Stomach (tissue), 9 donors: Measurements from ENCODE around the gene IQGAP3. TPM values are rescaled to one million over a fixed set of nuclear protein-coding genes. Genes with fewer than 3 reads are reported as not detected.

ENCODE experiments used
- DNase-seq, 2 donors: peaks; one replicate each; pipeline versions ENCODE4 v3.0.0 to v3.0.0-alpha.2; 2013 to 2019
- H3K27ac ChIP-seq, 5 donors: fragments of 200-600 bp in 4 of 5; sonication (generic) in 4 of 5; one replicate each; pipeline ENCODE4 v1.5.1; 2013 to 2019; ENCODE audit warnings: mild to moderate bottlenecking in 1 of 5, moderate library complexity in 1 of 5
- H3K27me3 ChIP-seq, 3 donors: fragments of 200-600 bp; sonication (generic); one replicate each; pipeline ENCODE4 v1.5.1; 2017 to 2019; ENCODE audit warnings: mixed run types in 1 of 3
- H3K36me3 ChIP-seq, 4 donors: fragments of 200-600 bp; sonication (generic); 1 replicate in 3 of 4; 2 replicates in 1 of 4; pipeline ENCODE4 v1.5.1; 2016 to 2019
- H3K4me1 ChIP-seq, 4 donors: fragments of 200-600 bp; sonication (generic); one replicate each; pipeline ENCODE4 v1.5.1; 2016 to 2019
- H3K4me3 ChIP-seq, 4 donors: fragments of 200-600 bp; sonication (generic) in 3 of 4; one replicate each; pipeline ENCODE4 v1.5.1; 2016 to 2019; ENCODE audit warnings: mild to moderate bottlenecking in 1 of 4
- H3K9me3 ChIP-seq, 4 donors: fragments of 200-600 bp; sonication (generic); one replicate each; pipeline ENCODE4 v1.5.1; 2016 to 2019
- CTCF ChIP-seq, 7 experiments: fragments of 450-650 bp in 4 of 7; fragments of 200-600 bp in 3 of 7; sonication (generic) in 3 of 7; IDR thresholded peaks; one replicate each; pipeline ENCODE4 v1.5.1; 2016 to 2019; ENCODE audit warnings: antibody characterized with exemption in 7 of 7, control low read depth in 2 of 7, mild to moderate bottlenecking in 1 of 7
- EP300 ChIP-seq: sonication (generic); formaldehyde crosslinking; IDR thresholded peaks from one replicate; pipeline ENCODE4 v1.6.1; 2017; ENCODE audit warnings: antibody characterized with exemption
- POLR2A ChIP-seq, 4 donors: fragments of 450-650 bp; IDR thresholded peaks; one replicate each; pipeline ENCODE4 v1.6.1; 2016; ENCODE audit warnings: antibody characterized with exemption in 4 of 4, control low read depth in 2 of 4, mild to moderate bottlenecking in 1 of 4, moderate library complexity in 1 of 4
- POLR2AphosphoS5 ChIP-seq, 3 donors: sonication (generic); formaldehyde crosslinking; IDR thresholded peaks; one replicate each; pipeline ENCODE4 v1.6.1; 2016; ENCODE audit warnings: antibody characterized with exemption in 3 of 3
- WGBS, 5 donors: extraction: QIAGEN DNeasy Blood & Tissue Kit in 3 of 5; methylation state at CpG; one replicate each; pipeline versions ENCODE4 v1.1.5 to v1.1.7; 2013 to 2018; 5-methylcytosine and 5-hydroxymethylcytosine counted together
- intact Hi-C: fragments of 100-400 bp; cut with DNase I; formaldehyde crosslinking; loops from one replicate; pipeline ENCODE4 v1.15.1; 2023; ENCODE audit warnings: low total_unique reads
- polyA plus RNA-seq, 3 donors: library from polyadenylated mRNA; stranded (reverse); fragments of 200-250 nt; gene quantifications; one replicate each; pipeline ENCODE4 v1.2.3, GENCODE V29; 2013
- small RNA-seq, 4 donors: library from RNA; depleted of rRNA; stranded (forward); fragments of <200 nt; gene quantifications; one replicate each; pipeline ENCODE3, GENCODE V24; 2016
- total RNA-seq, 5 donors: library from RNA; depleted of rRNA; stranded (reverse); fragments of >200 nt; gene quantifications; one replicate each; pipeline versions ENCODE4 v1.1.0 to v1.2.3, GENCODE V29; 2014 to 2016
- donor health status: healthy with polysubstance abuse.
- donor health status: Bipolar disorder and iron deficiency.
- donor health status: healthy.

The IQGAP3 gene
- total and polyA plus RNA-seq, 8 donors = 1.2 to 22.2 (median 9.3) TPM

- TF ChIP-seq POLR2AphosphoS5 (IDR thresholded peaks at IDR 0.05) (no peak), EP300 (no peak), CTCF (IDR thresholded peaks at IDR 0.05) (no peak), POLR2A (IDR thresholded peaks at IDR 0.05) (no peak)
- Histone ChIP-seq H3K4me1 (peaks cover 61 to 99% (median 81%) of the 10 kb centered on the region in 4 donors), H3K9me3 (no peaks in the 10 kb centered on the region), H3K27ac (peak overlapping the region; percentile 28 to 97 (median 87)), H3K27me3 (no peaks in the 10 kb centered on the region), H3K4me3 (no peak overlapping the region), H3K36me3 (peaks cover 90 to 100% (median 100%) of the 10 kb centered on the region in 4 donors)
- WGBS, 5 donors = 44 to 52% (median 49%) methylated on average over 8 of the region's 8 CpGs
- intact Hi-C loops = no loop called here
- DNase-seq = no peak
Measured at GRCh38 chr1:156476501-156477298, 95.7 kb downstream of the IQGAP3 start.

- Histone ChIP-seq H3K27ac (peak overlapping the region; percentile 20 to 97 (median 87)), H3K4me1 (peaks cover 70 to 99% (median 82%) of the 10 kb centered on the region in 4 donors), H3K9me3 (no peaks in the 10 kb centered on the region), H3K4me3 (no peak overlapping the region), H3K36me3 (peaks cover 88 to 100% (median 100%) of the 10 kb centered on the region in 4 donors), H3K27me3 (no peaks in the 10 kb centered on the region)
- WGBS, 5 donors = 27 to 59% (median 41%) methylated on average over 16 to 25 of the region's 25 CpGs
- TF ChIP-seq POLR2AphosphoS5 (IDR thresholded peaks at IDR 0.05) (peak; percentile 75 to 98 (median 89)), CTCF (IDR thresholded peaks at IDR 0.05) (no peak), EP300 (peak; percentile 64)
- peak; percentile 66 to 75 for DNase-seq
- intact Hi-C loops = no loop called here
Measured at GRCh38 chr1:156475568-156476500, 96.5 kb downstream of the IQGAP3 start.

Small RNAs within 50 kb of the gene (small RNA-seq; reads per million reads assigned to genes)
- 0 reads per million in 4 donors for gene RF00019

Other genes starting within 250 kb of the IQGAP3 start
- gene CCT3, start 234.3 kb downstream of the IQGAP3 start, total RNA-seq = 100 to 1,000 TPM in 3 of 5 donors, 10 to 100 TPM in 2; 39.1 to 252 (median 124) TPM
- gene CCT3, start 234.3 kb downstream of the IQGAP3 start, polyA plus RNA-seq = 100 to 1,000 TPM; 110 to 122 (median 115) TPM
- gene TSACC, start 234.0 kb downstream of the IQGAP3 start, total RNA-seq = not detected
- gene TSACC, start 234.0 kb downstream of the IQGAP3 start, polyA plus RNA-seq = under 1 TPM in 1 of 3 donors, not detected in 2; 0.98 TPM
- not detected for gene RHBG, start 203.4 kb downstream of the IQGAP3 start, total RNA-seq
- gene RHBG, start 203.4 kb downstream of the IQGAP3 start, polyA plus RNA-seq = under 1 TPM in 1 of 3 donors, not detected in 2; 0.70 TPM
- 100 to 1,000 TPM in 1 of 5 donors, 10 to 100 TPM in 4; 14.3 to 136 (median 62.5) TPM for gene MEF2D, start 71.8 kb downstream of the IQGAP3 start, total RNA-seq
- 10 to 100 TPM in 2 of 3 donors, 1 to 10 TPM in 1; 7.7 to 15.6 (median 14.5) TPM for gene MEF2D, start 71.8 kb downstream of the IQGAP3 start, polyA plus RNA-seq
- under 1 TPM in 1 of 5 donors, not detected in 4; 0.55 TPM for gene TTC24, start 7.2 kb upstream of the IQGAP3 start, total RNA-seq
- not detected for gene TTC24, start 7.2 kb upstream of the IQGAP3 start, polyA plus RNA-seq
- 10 to 100 TPM; 46.1 to 81.1 (median 52.7) TPM for gene NAXE, start 19.2 kb upstream of the IQGAP3 start, total RNA-seq
- 10 to 100 TPM; 68.1 to 84.9 (median 71.7) TPM for gene NAXE, start 19.2 kb upstream of the IQGAP3 start, polyA plus RNA-seq
- 10 to 100 TPM in 3 of 5 donors, 1 to 10 TPM in 2; 9.0 to 15.6 (median 12.9) TPM for gene GPATCH4, start 28.9 kb upstream of the IQGAP3 start, total RNA-seq
- 10 to 100 TPM; 11.2 to 24.1 (median 19.9) TPM for gene GPATCH4, start 28.9 kb upstream of the IQGAP3 start, polyA plus RNA-seq
- gene HAPLN2, start 46.9 kb upstream of the IQGAP3 start, total RNA-seq = not detected
- gene HAPLN2, start 46.9 kb upstream of the IQGAP3 start, polyA plus RNA-seq = under 1 TPM in 2 of 3 donors, not detected in 1; 0.33 to 0.37 TPM
- 10 to 100 TPM in 1 of 5 donors, 1 to 10 TPM in 1, not detected in 3; 5.7 to 39.7 TPM for gene BCAN, start 69.6 kb upstream of the IQGAP3 start, total RNA-seq
- under 1 TPM in 1 of 3 donors, not detected in 2; 0.05 TPM for gene BCAN, start 69.6 kb upstream of the IQGAP3 start, polyA plus RNA-seq
- gene NES, start 104.8 kb upstream of the IQGAP3 start, total RNA-seq = 10 to 100 TPM in 2 of 5 donors, 1 to 10 TPM in 3; 3.2 to 22.3 (median 8.9) TPM
- 1 to 10 TPM; 1.7 to 9.0 (median 3.2) TPM for gene NES, start 104.8 kb upstream of the IQGAP3 start, polyA plus RNA-seq
- 1 to 10 TPM in 1 of 5 donors, under 1 TPM in 1, not detected in 3; 0.72 to 2.0 TPM for gene CRABP2, start 133.0 kb upstream of the IQGAP3 start, total RNA-seq
- 100 to 1,000 TPM in 1 of 3 donors, 1 to 10 TPM in 2; 6.9 to 207 (median 7.5) TPM for gene CRABP2, start 133.0 kb upstream of the IQGAP3 start, polyA plus RNA-seq
- gene METTL25B, start 155.9 kb upstream of the IQGAP3 start, total RNA-seq = 10 to 100 TPM; 15.2 to 90.2 (median 72.4) TPM
- gene METTL25B, start 155.9 kb upstream of the IQGAP3 start, polyA plus RNA-seq = 10 to 100 TPM; 31.0 to 50.2 (median 43.5) TPM
- 10 to 100 TPM in 3 of 5 donors, 1 to 10 TPM in 2; 4.5 to 65.5 (median 24.3) TPM for gene ISG20L2, start 156.2 kb upstream of the IQGAP3 start, total RNA-seq
- gene ISG20L2, start 156.2 kb upstream of the IQGAP3 start, polyA plus RNA-seq = 10 to 100 TPM in 2 of 3 donors, 1 to 10 TPM in 1; 7.5 to 12.3 (median 11.0) TPM
- gene MRPL24, start 168.5 kb upstream of the IQGAP3 start, total RNA-seq = 10 to 100 TPM; 15.6 to 56.8 (median 33.3) TPM
- gene MRPL24, start 168.5 kb upstream of the IQGAP3 start, polyA plus RNA-seq = 100 to 1,000 TPM in 2 of 3 donors, 10 to 100 TPM in 1; 91.6 to 113 (median 111) TPM
- 100 to 1,000 TPM in 4 of 5 donors, 10 to 100 TPM in 1; 81.7 to 214 (median 163) TPM for gene HDGF, start 179.1 kb upstream of the IQGAP3 start, total RNA-seq
- gene HDGF, start 179.1 kb upstream of the IQGAP3 start, polyA plus RNA-seq = 100 to 1,000 TPM; 114 to 165 (median 144) TPM
- 10 to 100 TPM; 24.0 to 93.0 (median 76.4) TPM for gene PRCC, start 195.0 kb upstream of the IQGAP3 start, total RNA-seq
- 10 to 100 TPM; 39.1 to 41.9 (median 40.1) TPM for gene PRCC, start 195.0 kb upstream of the IQGAP3 start, polyA plus RNA-seq
- 10 to 100 TPM in 2 of 5 donors, under 1 TPM in 1, not detected in 2; 0.73 to 19.9 (median 11.6) TPM for gene SH2D2A, start 244.3 kb upstream of the IQGAP3 start, total RNA-seq
- gene SH2D2A, start 244.3 kb upstream of the IQGAP3 start, polyA plus RNA-seq = 1 to 10 TPM in 2 of 3 donors, under 1 TPM in 1; 0.61 to 1.6 (median 1.4) TPM